ENCODE measurements around the gene CYB5B. TPM values are rescaled to one million over a fixed set of nuclear protein-coding genes. Genes with fewer than 3 reads are reported as not detected.

CYB5B gene
- polyA plus RNA-seq, 1 of the 3 experiments (the other 2 are of a cell fraction), result 64.4 TPM

GRCh38 chr16:69477546-69477945, 53.1 kb downstream of the CYB5B start:
- DNase-seq, result no peak
- peak overlapping the region; percentile 4 to 77; a peak in 3 of 4 replicates for H3K27ac ChIP-seq (ENCODE audit: low read depth in 2 of 2, low read length in 1 of 2)
- H3F3A ChIP-seq (replicated peaks; ENCODE audit: insufficient read depth), result peaks cover 31% of the 10 kb centered on the region
- ChIA-PET CTCF (interaction anchor here (1.1 to 1.2 kb wide), 2 partner anchors 18 to 24 kb away, joined by 3 read pairs; no protein-coding TSS in a partner anchor), POLR2A (interaction anchor here (0.5 kb wide), 1 partner anchor 546 kb away, joined by 3 read pairs; no protein-coding TSS in a partner anchor)
- peaks cover 7 to 9% of the 10 kb centered on the region in 2 experiments; a peak in 2 of 4 replicates for H3K4me1 ChIP-seq (ENCODE audit: control insufficient read depth in 1 of 2, insufficient read depth in 2 of 2, low read depth in 1 of 2, low read length in 1 of 2)
- no peaks in the 10 kb centered on the region for H3K79me2 ChIP-seq (ENCODE audit: insufficient read depth)
- H3K36me3 ChIP-seq (replicated peaks in 1 of 2; ENCODE audit: control insufficient read depth in 1 of 2, insufficient read depth in 2 of 2, low read length in 1 of 2), result no peaks in the 10 kb centered on the region
- H4K20me1 ChIP-seq (ENCODE audit: insufficient read depth), result no peaks in the 10 kb centered on the region
- H3K9me2 ChIP-seq, result no peaks in the 10 kb centered on the region
- 43% methylated on average over 6 of the region's 6 CpGs for WGBS (ENCODE audit: low lambda C conversion rate)
- H3K4me3 ChIP-seq (ENCODE audit: low read depth in 2 of 2, low read length in 1 of 2), result no peak overlapping the region
- H3K27me3 ChIP-seq (ENCODE audit: insufficient read depth), result no peaks in the 10 kb centered on the region
- H3K9me3 ChIP-seq, result no peaks in the 10 kb centered on the region
- H3K9ac ChIP-seq, result no peak overlapping the region
- H2AFZ ChIP-seq (ENCODE audit: low read depth), result no peak overlapping the region; the same call in 1 of the 2 replicates
- no peak for TF ChIP-seq SIN3A (IDR thresholded peaks at IDR 0.05; ENCODE audit: borderline replicate concordance, low read depth, low read length)
- TF ChIP-seq ZBTB33 (IDR thresholded peaks at IDR 0.05; ENCODE audit: borderline replicate concordance, low read depth), result 0 out of 2 replicates have a peak, but pooled peaks have one; percentile 1
- no peak for TF ChIP-seq FOXJ3 (CRISPR knock-in tag; IDR thresholded peaks at IDR 0.05)
- no peak for TF ChIP-seq MEF2A (IDR thresholded peaks at IDR 0.05; ENCODE audit: borderline replicate concordance, low read depth)
- no peak for TF ChIP-seq GATA2 (CRISPR knock-in tag; IDR thresholded peaks at IDR 0.05)
- TF ChIP-seq EP300 (IDR thresholded peaks at IDR 0.05; ENCODE audit: borderline replicate concordance in 1 of 2, low read depth in 1 of 2, low read length in 1 of 2), result no peak
- TF ChIP-seq REST (IDR thresholded peaks at IDR 0.05; ENCODE audit: low read depth, low read length), result no peak
- peak; percentile 21; the same call in 1 of the 2 replicates for TF ChIP-seq PBX3 (IDR thresholded peaks at IDR 0.05)
- peak overlapping the region; percentile 20; the same call in 1 of the 2 replicates for H3K4me2 ChIP-seq

GRCh38 chr16:69478685-69479084, 54.3 kb downstream of the CYB5B start:
- Histone ChIP-seq H3K4me2 (no peak overlapping the region), H3K9me2 (no peaks in the 10 kb centered on the region), H2AFZ (ENCODE audit: low read depth) (no peak overlapping the region), H3K27me3 (ENCODE audit: insufficient read depth) (no peaks in the 10 kb centered on the region), H3K27ac (ENCODE audit: low read depth in 2 of 2, low read length in 1 of 2) (no peak overlapping the region), H3K4me1 (ENCODE audit: control insufficient read depth in 1 of 2, insufficient read depth in 2 of 2, low read depth in 1 of 2, low read length in 1 of 2) (peaks cover 8 to 9% of the 10 kb centered on the region in 2 experiments; a peak in 2 of 4 replicates), H3K36me3 (replicated peaks in 1 of 2; ENCODE audit: control insufficient read depth in 1 of 2, insufficient read depth in 2 of 2, low read length in 1 of 2) (no peaks in the 10 kb centered on the region), H3K4me3 (ENCODE audit: low read depth in 2 of 2, low read length in 1 of 2) (no peak overlapping the region), H3K79me2 (ENCODE audit: insufficient read depth) (no peaks in the 10 kb centered on the region), H4K20me1 (ENCODE audit: insufficient read depth) (no peaks in the 10 kb centered on the region), H3F3A (replicated peaks; ENCODE audit: insufficient read depth) (peaks cover 36% of the 10 kb centered on the region), H3K9me3 (no peaks in the 10 kb centered on the region), H3K9ac (no peak overlapping the region)
- ChIA-PET CTCF (interaction anchor here (0.7 kb wide), 1 partner anchor 1100 kb away, joined by 3 read pairs; no protein-coding TSS in a partner anchor), POLR2A (no interaction called here)
- 95% methylated on average over 6 of the region's 6 CpGs for WGBS (ENCODE audit: low lambda C conversion rate)
- DNase-seq, result no peak
- TF ChIP-seq TAF1 (IDR thresholded peaks at IDR 0.05; ENCODE audit: borderline replicate concordance, low read depth, low read length) (no peak), GATA2 (CRISPR knock-in tag; IDR thresholded peaks at IDR 0.05) (no peak), NRF1 (IDR thresholded peaks at IDR 0.05; ENCODE audit: low read depth, low read length) (no peak), ELF1 (IDR thresholded peaks at IDR 0.05) (no peak), TEAD4 (IDR thresholded peaks at IDR 0.05; ENCODE audit: borderline replicate concordance, insufficient read depth) (no peak)

All from SK-N-SH (cell line).